ENCODE data around the gene ACOX3.

GRCh38 chr4:8419222-8420041 lies 21.1 kb downstream of the ACOX3 start:
- TF ChIP-seq CTCF (conservative IDR thresholded peaks at IDR 0.05): no peak
- no peak for TF ChIP-seq EZH2 (IDR thresholded peaks at IDR 0.05; ENCODE audit: low read depth)
